NCI-H1694 (cell line): ENCODE results near the gene CELSR1.
"Not testable (repeated sequence)": the region's sequence is repeated elsewhere in the genome, so short reads cannot be mapped to it uniquely, and the experiment has no call there.

Source experiments
- DNase-seq: peaks from one replicate; lab custom pipeline; 2025; lab: John Stamatoyannopoulos, UW

CELSR1 gene

GRCh38 chr22:46320166-46320710, 217.2 kb downstream of the CELSR1 start:
- DNase-seq: no peak

GRCh38 chr22:46319319-46319718, 218.1 kb downstream of the CELSR1 start:
- DNase-seq: no peak

GRCh38 chr22:46318576-46318975, 218.8 kb downstream of the CELSR1 start:
- no peak for DNase-seq

GRCh38 chr22:46317646-46318045, 219.8 kb downstream of the CELSR1 start:
- no peak for DNase-seq

GRCh38 chr22:46315976-46316375, 221.4 kb downstream of the CELSR1 start:
- DNase-seq: no peak

GRCh38 chr22:46312848-46313247, 224.6 kb downstream of the CELSR1 start:
- DNase-seq: not testable (repeated sequence)

GRCh38 chr22:46312056-46312455, 225.4 kb downstream of the CELSR1 start:
- DNase-seq: no peak
